Vagina (tissue), 2 donors: ENCODE results near the gene MCOLN2. TPM values are rescaled to one million over a fixed set of nuclear protein-coding genes. Genes with fewer than 3 reads are reported as not detected.
"Not testable (repeated sequence)": the region's sequence is repeated elsewhere in the genome, so short reads cannot be mapped to it uniquely, and the experiment has no call there.

ENCODE experiments used
- DNase-seq, 2 donors: peaks; one replicate each; pipeline ENCODE4 v3.0.0-alpha.2; 2017; ENCODE audit errors: extremely low spot score in 2 of 2
- H3K27ac ChIP-seq: fragments of 200-600 bp; sonication (generic); one replicate; pipeline ENCODE4 v1.5.1; 2019
- H3K27me3 ChIP-seq: fragments of 200-600 bp; sonication (generic); one replicate; pipeline ENCODE4 v1.5.1; 2019
- H3K36me3 ChIP-seq, 2 donors: fragments of 200-600 bp; sonication (generic); one replicate each; pipeline ENCODE4 v1.5.1; 2017 to 2019
- H3K4me1 ChIP-seq: fragments of 200-600 bp; sonication (generic); one replicate; pipeline ENCODE4 v1.5.1; 2019
- H3K4me3 ChIP-seq, 2 donors: fragments of 200-600 bp; sonication (generic); 1 replicate in 1 of 2; 2 replicates in 1 of 2; pipeline ENCODE4 v1.5.1; 2016 to 2019
- H3K9me3 ChIP-seq: fragments of 200-600 bp; sonication (generic); one replicate; pipeline ENCODE4 v1.5.1; 2019
- POLR2A ChIP-seq, 2 donors: fragments of 450-650 bp; IDR thresholded peaks; one replicate each; pipeline ENCODE4 v1.6.1; 2017; ENCODE audit warnings: antibody characterized with exemption in 2 of 2, mild to moderate bottlenecking in 2 of 2, moderate library complexity in 2 of 2
- POLR2AphosphoS5 ChIP-seq, 2 donors: sonication (generic); formaldehyde crosslinking; IDR thresholded peaks; one replicate each; pipeline ENCODE4 v1.9.0; 2017; ENCODE audit warnings: antibody characterized with exemption in 2 of 2, mild to moderate bottlenecking in 2 of 2, low read depth in 1 of 2; ENCODE audit not compliant: insufficient read depth in 1 of 2
- intact Hi-C: fragments of 100-400 bp; cut with DNase I; formaldehyde crosslinking; loops from one replicate; pipeline ENCODE4 v1.15.1; 2023
- total RNA-seq: library from RNA; depleted of rRNA; stranded (reverse); fragments of >200 nt; gene quantifications from one replicate; pipeline ENCODE4 v1.2.3, GENCODE V29; 2016
- TF ChIP-seq, protein P1 (sequence below), 3 experiments: fragments of 450-650 bp in 2 of 3; fragments of 200-600 bp in 1 of 3; sonication (generic) in 1 of 3; IDR thresholded peaks; one replicate each; pipeline ENCODE4 v1.5.1; 2017 to 2019; ENCODE audit warnings: antibody characterized with exemption in 3 of 3, mild to moderate bottlenecking in 2 of 3, moderate library complexity in 2 of 3

The MCOLN2 gene
- total RNA-seq, 1 donor from 2014 or later, result 1.7 TPM

DNA sequence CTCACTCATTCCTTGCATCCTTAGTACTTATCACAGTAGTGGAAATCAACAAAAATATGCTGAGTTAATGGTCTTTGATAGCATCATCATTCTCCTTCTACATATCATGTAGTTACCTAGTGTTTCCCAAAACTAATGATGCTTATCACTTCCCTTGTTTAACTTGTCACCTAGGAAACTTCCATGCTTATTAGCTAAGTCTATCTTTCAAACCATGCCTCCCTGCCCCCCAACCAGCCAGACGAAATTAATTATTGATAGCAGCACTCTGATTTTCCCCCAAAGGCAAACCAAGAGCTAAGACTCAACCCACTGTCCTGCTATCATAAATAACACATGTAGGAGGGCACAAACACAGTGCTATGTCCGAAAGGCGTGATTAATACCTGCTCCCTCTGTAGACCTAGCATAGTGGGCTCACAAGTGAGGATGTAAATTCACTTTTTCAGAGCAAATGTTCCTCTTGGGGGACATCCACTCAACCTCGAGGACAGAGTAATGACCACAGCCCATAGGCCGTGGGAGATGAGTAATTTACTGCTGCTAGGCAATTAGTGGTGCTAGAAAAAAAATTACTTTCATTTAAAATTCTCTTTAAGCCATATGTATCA, 78.1 kb downstream of the MCOLN2 start:
- intact Hi-C loops, result no loop called here
- Histone ChIP-seq H3K27me3 (no peaks in the 10 kb centered on the region), H3K4me3 (no peak overlapping the region), H3K36me3 (no peaks in the 10 kb centered on the region), H3K27ac (no peak overlapping the region), H3K9me3 (no peaks in the 10 kb centered on the region), H3K4me1 (no peaks in the 10 kb centered on the region)
- DNase-seq, result no peak
- TF ChIP-seq POLR2AphosphoS5 (IDR thresholded peaks at IDR 0.05; ENCODE audit: insufficient read depth in 1 of 2, low read depth in 1 of 2), result no peak
- no peak for TF ChIP-seq POLR2A (IDR thresholded peaks at IDR 0.05)
- TF ChIP-seq, protein P1, sequence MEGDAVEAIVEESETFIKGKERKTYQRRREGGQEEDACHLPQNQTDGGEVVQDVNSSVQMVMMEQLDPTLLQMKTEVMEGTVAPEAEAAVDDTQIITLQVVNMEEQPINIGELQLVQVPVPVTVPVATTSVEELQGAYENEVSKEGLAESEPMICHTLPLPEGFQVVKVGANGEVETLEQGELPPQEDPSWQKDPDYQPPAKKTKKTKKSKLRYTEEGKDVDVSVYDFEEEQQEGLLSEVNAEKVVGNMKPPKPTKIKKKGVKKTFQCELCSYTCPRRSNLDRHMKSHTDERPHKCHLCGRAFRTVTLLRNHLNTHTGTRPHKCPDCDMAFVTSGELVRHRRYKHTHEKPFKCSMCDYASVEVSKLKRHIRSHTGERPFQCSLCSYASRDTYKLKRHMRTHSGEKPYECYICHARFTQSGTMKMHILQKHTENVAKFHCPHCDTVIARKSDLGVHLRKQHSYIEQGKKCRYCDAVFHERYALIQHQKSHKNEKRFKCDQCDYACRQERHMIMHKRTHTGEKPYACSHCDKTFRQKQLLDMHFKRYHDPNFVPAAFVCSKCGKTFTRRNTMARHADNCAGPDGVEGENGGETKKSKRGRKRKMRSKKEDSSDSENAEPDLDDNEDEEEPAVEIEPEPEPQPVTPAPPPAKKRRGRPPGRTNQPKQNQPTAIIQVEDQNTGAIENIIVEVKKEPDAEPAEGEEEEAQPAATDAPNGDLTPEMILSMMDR (IDR thresholded peaks at IDR 0.05), result no peak

DNA sequence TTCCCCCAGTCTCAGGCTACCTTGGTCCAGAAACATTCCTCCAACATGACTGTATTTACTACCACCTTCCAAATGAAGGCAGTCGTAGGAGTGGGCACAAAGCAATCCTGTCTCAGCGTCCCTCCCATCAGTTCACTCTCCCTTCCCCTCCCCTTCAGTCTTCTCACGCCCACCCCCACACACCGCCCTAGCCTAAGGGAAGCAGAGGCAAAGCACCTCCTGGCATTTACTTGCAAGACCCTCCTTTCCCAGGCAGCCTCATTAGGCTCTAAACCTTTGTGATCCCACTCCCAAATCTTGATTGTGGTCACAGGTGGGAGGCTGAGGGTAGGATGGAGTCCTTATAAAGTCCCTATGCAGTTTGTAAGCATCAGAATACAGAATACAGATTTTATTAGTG, 80.0 kb downstream of the MCOLN2 start:
- TF ChIP-seq, protein P1 (IDR thresholded peaks at IDR 0.05), result no peak
- TF ChIP-seq POLR2A (IDR thresholded peaks at IDR 0.05) (no peak), POLR2AphosphoS5 (IDR thresholded peaks at IDR 0.05; ENCODE audit: insufficient read depth in 1 of 2, low read depth in 1 of 2) (no peak)
- Histone ChIP-seq H3K4me3 (no peak overlapping the region), H3K9me3 (no peaks in the 10 kb centered on the region), H3K4me1 (no peaks in the 10 kb centered on the region), H3K36me3 (no peaks in the 10 kb centered on the region), H3K27ac (no peak overlapping the region), H3K27me3 (no peaks in the 10 kb centered on the region)
- DNase-seq, result no peak
- intact Hi-C loops, result no loop called here

DNA sequence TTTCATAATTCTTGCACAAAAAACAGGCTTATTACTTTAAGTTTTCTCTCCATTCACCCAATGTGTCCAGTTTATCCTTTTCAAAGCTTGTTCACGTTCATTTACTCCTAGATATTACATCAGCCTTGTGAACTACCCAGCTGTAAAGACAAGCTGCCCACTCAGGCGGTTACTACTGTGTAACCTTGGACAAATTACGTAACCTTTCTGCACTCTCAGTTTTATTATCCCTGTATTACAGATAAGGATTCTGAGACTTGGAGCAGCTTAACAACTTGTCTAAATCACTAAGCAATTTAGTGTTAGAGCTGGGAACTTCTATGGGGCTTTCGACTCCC, 83.4 kb downstream of the MCOLN2 start:
- no peaks in the 10 kb centered on the region for H3K9me3 ChIP-seq
- H3K4me3 ChIP-seq, result no peak overlapping the region
- intact Hi-C loops, result no loop called here
- no peak for TF ChIP-seq POLR2AphosphoS5 (IDR thresholded peaks at IDR 0.05; ENCODE audit: insufficient read depth in 1 of 2, low read depth in 1 of 2)
- TF ChIP-seq POLR2A (IDR thresholded peaks at IDR 0.05), result no peak
- TF ChIP-seq, protein P1 (IDR thresholded peaks at IDR 0.05), result no peak
- no peaks in the 10 kb centered on the region for H3K4me1 ChIP-seq
- H3K27ac ChIP-seq, result no peak overlapping the region
- no peaks in the 10 kb centered on the region for H3K36me3 ChIP-seq
- no peak for DNase-seq
- no peaks in the 10 kb centered on the region for H3K27me3 ChIP-seq

DNA sequence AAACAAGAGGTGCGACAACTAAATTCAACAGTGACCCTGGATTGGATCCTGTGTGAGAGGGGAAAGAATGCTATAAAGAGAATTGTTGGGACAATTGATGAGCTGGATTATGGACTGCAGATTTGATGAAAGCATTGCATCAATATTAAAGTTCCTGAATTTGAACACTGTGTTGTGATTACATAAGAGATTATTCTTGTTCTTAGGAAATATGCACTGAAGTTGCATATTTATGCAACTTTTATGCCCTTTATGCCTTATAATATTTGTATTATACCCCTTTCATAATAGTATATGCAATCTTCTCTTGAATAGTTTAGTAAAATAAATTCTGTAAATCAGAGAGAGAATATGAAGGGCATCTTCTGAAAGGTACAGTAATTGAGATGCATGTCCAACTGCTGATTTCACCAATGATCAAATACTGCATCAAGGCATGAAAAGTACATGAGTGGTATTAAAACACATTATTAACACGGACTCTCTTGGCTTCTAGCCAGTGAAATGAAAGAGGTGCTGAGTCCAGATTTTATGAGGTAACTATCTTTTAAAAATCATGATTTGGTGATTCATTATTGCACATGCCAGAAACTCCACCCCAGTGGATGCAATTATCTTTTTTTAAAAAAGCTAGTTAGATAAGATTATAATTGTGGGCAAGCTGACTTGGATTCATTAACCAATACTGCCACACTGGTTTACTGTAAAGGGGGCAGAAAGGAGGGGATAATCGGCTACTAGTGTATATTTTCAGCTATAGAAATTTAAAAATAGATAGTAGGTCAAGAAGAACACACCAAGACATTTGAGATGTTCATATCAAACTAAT, 84.0 kb downstream of the MCOLN2 start:
- no peak overlapping the region for H3K4me3 ChIP-seq
- DNase-seq, result no peak
- H3K4me1 ChIP-seq, result no peaks in the 10 kb centered on the region
- intact Hi-C loops, result no loop called here
- H3K27me3 ChIP-seq, result no peaks in the 10 kb centered on the region
- no peaks in the 10 kb centered on the region for H3K36me3 ChIP-seq
- H3K27ac ChIP-seq, result no peak overlapping the region
- TF ChIP-seq POLR2AphosphoS5 (IDR thresholded peaks at IDR 0.05; ENCODE audit: insufficient read depth in 1 of 2, low read depth in 1 of 2) (no peak), POLR2A (IDR thresholded peaks at IDR 0.05) (no peak)
- TF ChIP-seq, protein P1 (IDR thresholded peaks at IDR 0.05), result no peak
- no peaks in the 10 kb centered on the region for H3K9me3 ChIP-seq

DNA sequence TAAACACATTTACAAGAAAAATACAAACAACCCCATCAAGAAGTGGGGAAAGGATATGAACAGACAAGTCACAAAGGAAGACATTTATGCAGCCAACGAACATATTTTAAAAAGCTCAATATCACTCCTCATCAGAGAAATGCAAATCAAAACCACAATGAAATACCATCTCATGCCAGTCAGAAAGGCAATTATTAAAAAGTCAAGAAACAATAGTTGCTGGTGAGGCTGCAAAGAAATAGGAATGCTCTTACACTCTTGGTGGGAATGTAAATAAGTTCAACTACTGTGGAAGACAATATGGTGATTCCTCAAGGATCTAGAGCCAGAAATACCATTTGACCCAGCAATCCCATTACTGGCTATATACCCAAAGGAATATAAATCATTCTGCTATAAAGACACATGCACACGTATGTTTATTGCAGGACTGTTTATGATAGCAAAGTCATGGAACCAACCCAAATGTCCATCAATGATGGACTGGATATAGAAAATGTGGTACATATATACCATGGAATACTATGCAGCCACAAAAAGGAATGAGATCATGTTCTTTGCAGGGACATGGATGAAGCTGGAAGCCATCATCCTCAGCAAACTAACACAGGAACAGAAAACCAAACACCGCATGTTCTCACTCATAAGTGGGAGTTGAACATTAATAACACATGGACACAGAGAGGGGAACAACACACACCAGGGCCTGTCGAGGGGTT, 88.0 kb downstream of the MCOLN2 start:
- intact Hi-C loops, DNase-seq, H3K36me3 ChIP-seq, H3K9me3 ChIP-seq, H3K4me3 ChIP-seq, H3K27me3 ChIP-seq, H3K27ac ChIP-seq, H3K4me1 ChIP-seq: not testable (repeated sequence)
